WERI-Rb-1 (cell line): ENCODE measurements around the gene ZFHX3.

Experiments
- DNase-seq: peaks from one replicate; pipeline ENCODE4 v3.0.0-alpha.2; 2020
- H3K27ac ChIP-seq: fragments of 250-450 bp; sonication (Bioruptor Pico); 2 replicates; pipeline ENCODE4 v1.5.1; 2020; ENCODE audit warnings: mild to moderate bottlenecking, moderate library complexity
- H3K27me3 ChIP-seq: fragments of 250-450 bp; sonication (Bioruptor Pico); 2 replicates; pipeline ENCODE4 v1.5.1; 2021; ENCODE audit warnings: mild to moderate bottlenecking, low read depth, moderate library complexity; ENCODE audit not compliant: insufficient read depth, severe bottlenecking
- H3K36me3 ChIP-seq: fragments of 250-450 bp; sonication (Bioruptor Pico); 2 replicates; pipeline ENCODE4 v1.5.1; 2020; ENCODE audit warnings: mild to moderate bottlenecking, moderate library complexity
- H3K4me3 ChIP-seq: 2 replicates; pipeline ENCODE4 v1.5.1; 2011; ENCODE audit warnings: low read depth, mild to moderate bottlenecking, control low read depth, low read length
- H3K9me3 ChIP-seq: fragments of 250-450 bp; sonication (Bioruptor Pico); 2 replicates; pipeline ENCODE4 v1.5.1; 2021; ENCODE audit warnings: mild to moderate bottlenecking, moderate library complexity; ENCODE audit not compliant: severe bottlenecking
- TF ChIP-seq, protein P1 (sequence below): IDR thresholded peaks from 2 replicates; pipeline ENCODE4 v1.5.1; 2011; ENCODE audit warnings: low read depth, mild to moderate bottlenecking, control low read depth, inconsistent platforms, low read length

Gene ZFHX3

DNA sequence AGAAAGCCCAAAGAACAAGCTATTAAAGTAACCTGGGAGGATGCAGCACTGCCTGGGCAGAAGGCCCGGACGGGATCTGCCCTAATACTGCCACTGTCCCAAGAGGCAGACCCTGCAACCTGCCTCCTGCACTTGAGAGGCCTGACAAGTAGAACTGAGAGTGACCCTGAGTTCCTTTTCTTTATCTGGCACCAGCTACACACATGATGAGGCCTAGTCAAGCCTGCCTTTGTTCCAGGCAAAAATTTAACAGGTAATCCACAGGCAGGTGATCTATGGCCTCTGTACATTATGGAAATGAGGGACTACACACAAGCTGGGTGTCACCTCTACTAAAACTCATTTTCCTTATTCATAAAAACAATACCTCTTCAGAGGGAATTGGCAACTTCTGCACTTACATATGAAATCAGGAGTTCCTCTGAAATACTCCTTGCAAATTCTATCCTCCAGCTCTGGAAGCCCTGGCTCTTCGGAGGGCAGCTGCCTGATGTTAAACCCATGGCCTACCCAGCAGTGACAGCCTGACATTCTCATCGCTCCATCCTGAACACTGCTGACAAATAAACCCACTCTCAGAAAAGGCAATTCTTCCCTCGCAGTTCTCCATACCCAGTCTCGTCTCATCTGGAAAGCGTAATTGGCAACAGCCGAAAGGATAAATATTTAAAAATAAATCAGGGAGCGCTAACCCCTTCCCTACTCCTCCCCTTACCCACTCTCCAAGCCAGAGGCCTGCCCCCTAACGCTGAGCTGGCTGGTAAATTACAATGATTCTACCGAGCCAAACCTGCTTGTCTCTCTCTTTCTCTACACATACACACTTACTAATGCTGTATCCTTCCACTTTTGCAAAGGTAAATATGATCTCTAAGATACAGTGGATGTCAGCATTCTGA is 2.5 kb upstream of the ZFHX3 start:
- Histone ChIP-seq H3K27ac (peak overlapping the region; percentile 91), H3K36me3 (no peaks in the 10 kb centered on the region), H3K9me3 (no peaks in the 10 kb centered on the region), H3K27me3 (no peaks in the 10 kb centered on the region), H3K4me3 (no peak overlapping the region)
- TF ChIP-seq, protein P1, sequence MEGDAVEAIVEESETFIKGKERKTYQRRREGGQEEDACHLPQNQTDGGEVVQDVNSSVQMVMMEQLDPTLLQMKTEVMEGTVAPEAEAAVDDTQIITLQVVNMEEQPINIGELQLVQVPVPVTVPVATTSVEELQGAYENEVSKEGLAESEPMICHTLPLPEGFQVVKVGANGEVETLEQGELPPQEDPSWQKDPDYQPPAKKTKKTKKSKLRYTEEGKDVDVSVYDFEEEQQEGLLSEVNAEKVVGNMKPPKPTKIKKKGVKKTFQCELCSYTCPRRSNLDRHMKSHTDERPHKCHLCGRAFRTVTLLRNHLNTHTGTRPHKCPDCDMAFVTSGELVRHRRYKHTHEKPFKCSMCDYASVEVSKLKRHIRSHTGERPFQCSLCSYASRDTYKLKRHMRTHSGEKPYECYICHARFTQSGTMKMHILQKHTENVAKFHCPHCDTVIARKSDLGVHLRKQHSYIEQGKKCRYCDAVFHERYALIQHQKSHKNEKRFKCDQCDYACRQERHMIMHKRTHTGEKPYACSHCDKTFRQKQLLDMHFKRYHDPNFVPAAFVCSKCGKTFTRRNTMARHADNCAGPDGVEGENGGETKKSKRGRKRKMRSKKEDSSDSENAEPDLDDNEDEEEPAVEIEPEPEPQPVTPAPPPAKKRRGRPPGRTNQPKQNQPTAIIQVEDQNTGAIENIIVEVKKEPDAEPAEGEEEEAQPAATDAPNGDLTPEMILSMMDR, result no peak
- no peak for DNase-seq

DNA sequence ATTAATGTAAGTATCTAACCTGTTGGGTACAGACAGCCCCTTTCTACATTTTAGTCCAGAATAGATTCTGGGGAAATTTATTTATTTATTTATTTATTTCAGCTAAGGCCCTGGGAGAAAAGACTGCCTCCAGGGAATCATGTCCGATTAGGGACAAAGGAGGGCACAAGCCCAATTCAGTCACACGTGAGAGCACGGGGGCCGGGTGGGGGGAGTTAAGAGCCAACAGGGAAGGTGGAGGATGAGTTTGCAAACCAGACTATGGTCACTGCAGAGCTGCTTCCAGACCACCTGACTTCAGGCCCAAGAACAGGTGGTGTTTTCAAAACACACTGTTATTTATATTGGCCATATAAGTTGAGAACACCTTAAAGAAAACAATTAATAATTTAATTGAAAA is 1.6 kb upstream of the ZFHX3 start:
- Histone ChIP-seq H3K36me3 (no peaks in the 10 kb centered on the region), H3K27me3 (no peaks in the 10 kb centered on the region), H3K9me3 (no peaks in the 10 kb centered on the region), H3K27ac (peak overlapping the region; percentile 91), H3K4me3 (no peak overlapping the region)
- DNase-seq, result no peak
- TF ChIP-seq, protein P1, result no peak

DNA sequence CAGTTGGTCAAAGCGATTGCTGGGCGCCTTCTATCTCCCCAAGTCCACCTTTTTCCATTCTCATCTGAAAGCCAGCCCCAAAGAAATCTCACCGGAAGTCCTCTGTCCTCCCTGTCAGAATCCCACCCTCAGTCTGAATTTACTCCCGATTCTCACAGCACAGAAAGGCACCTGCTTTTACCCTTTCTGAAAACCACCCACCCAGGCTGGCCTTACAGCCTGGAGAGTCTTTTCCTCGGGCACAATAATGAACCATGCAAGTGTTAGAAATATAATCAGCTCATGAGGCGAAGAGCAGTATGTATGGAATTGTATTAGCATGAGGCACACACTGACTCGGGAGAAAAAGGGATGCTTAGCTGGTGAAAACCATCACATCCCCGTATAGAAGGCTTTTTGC is 1.2 kb upstream of the ZFHX3 start:
- Histone ChIP-seq H3K9me3 (no peaks in the 10 kb centered on the region), H3K27me3 (no peaks in the 10 kb centered on the region), H3K4me3 (peak overlapping the region; percentile 86), H3K27ac (peak overlapping the region; percentile 91), H3K36me3 (no peaks in the 10 kb centered on the region)
- TF ChIP-seq, protein P1, result no peak
- no peak for DNase-seq

DNA sequence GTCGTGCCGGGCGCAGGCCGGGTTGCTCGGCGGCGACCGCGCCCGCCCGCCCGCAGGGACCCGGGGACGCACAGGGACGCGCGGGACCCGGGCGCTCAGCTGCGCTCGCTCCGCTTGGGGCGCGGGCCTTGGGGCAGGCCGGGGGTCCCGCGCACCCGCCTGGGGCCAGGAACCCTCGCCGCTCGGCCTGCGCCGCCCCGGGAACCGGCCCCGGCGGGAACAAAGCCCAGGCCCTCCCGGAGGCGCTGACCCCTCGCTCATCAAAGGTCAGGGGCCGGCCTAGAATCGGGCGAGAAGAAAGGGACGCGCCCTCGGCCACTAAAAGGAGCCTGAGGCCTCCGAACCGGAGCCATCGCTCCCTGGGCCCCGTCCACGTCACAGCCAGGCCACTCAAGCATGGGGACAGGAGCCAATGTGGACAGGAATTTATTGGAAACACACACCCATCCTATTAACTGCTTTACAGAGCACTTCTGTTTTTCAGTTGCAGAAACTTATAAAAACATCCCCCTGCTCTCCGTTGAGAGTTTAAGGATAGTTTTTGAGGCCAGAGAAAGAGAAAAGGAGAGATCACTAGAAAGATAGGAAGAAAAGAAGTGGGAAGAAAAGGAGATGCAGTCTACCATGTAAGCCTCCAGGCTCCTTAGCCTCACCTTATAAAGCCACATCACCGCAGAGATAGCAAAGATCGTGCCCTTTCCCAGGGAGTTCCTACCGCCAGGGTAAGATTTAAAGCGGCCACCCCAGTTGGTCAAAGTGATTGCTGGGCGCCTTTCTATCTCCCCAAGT is 558 bp upstream of the ZFHX3 start:
- no peak for DNase-seq
- Histone ChIP-seq H3K36me3 (no peaks in the 10 kb centered on the region), H3K4me3 (peak overlapping the region; percentile 86), H3K9me3 (no peaks in the 10 kb centered on the region), H3K27me3 (no peaks in the 10 kb centered on the region), H3K27ac (peak overlapping the region; percentile 91)
- TF ChIP-seq, protein P1, result no peak

DNA sequence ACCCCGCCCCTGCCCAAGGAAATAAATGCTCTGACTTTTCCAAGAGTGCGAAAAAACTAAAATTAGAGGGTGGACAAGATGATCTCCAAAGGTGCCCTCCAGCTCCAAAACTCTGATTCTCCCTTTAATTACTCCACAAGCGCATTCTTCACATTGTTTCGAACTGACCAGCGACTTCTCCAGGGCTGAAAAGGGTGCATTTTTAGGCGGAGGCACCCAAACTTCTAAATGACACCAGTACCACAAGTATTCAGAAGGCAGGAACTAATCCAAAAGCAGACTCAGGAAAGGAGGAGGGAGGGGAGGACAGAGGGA is 750 bp downstream of the ZFHX3 start:
- DNase-seq, result no peak
- H3K27me3 ChIP-seq, result no peaks in the 10 kb centered on the region
- no peaks in the 10 kb centered on the region for H3K36me3 ChIP-seq
- TF ChIP-seq, protein P1, result no peak
- H3K9me3 ChIP-seq, result no peaks in the 10 kb centered on the region
- peak overlapping the region; percentile 91 for H3K27ac ChIP-seq
- peak overlapping the region; percentile 86 for H3K4me3 ChIP-seq
